K562 (cell line): Measurements from ENCODE around the gene HOXA11. TPM values are rescaled to one million over a fixed set of nuclear protein-coding genes. Genes with fewer than 3 reads are reported as not detected.
A peak's percentile ranks its signal among the peaks of the same experiment; 100 is the strongest.

Source experiments
- ADNP ChIP-seq: fragments of 200-800 bp; sonication (Bioruptor generic); IDR thresholded peaks from 2 replicates; pipeline ENCODE4 v1.6.1; 2016; ENCODE audit warnings: missing genetic modification characterization, missing compliant biosample characterization
- CTBP1 ChIP-seq: fragments of 450-650 bp; IDR thresholded peaks from 2 replicates; pipeline ENCODE4 v1.6.1; 2016; ENCODE audit warnings: borderline replicate concordance
- NR4A1 ChIP-seq, 2 experiments: fragments of 250-450 bp in 1 of 2; fragments of 450-650 bp in 1 of 2; sonication (Bioruptor Pico) in 1 of 2; IDR thresholded peaks; 2 replicates each; pipeline versions ENCODE4 v1.4.0 to v1.6.1; 2016 to 2020; ENCODE audit warnings: mild to moderate bottlenecking in 2 of 2, missing compliant biosample characterization in 1 of 2, missing genetic modification characterization in 1 of 2, moderate library complexity in 1 of 2
- PML ChIP-seq: IDR thresholded peaks from 2 replicates; pipeline ENCODE4 v1.6.1; 2012; ENCODE audit warnings: low read length, inconsistent platforms
- polyA plus RNA-seq, 8 experiments: library from polyadenylated mRNA; depleted of rRNA in 4 of 8; stranded (reverse) in 5 of 8; unstranded in 3 of 8; fragments of >200 nt; fragmentation: Nextera tagmentation in 2 of 8; fragmentation: Illumina TruSeq in 1 of 8; extraction: Ambion mirVana in 2 of 8; extraction: Trizol in 1 of 8; gene quantifications; 2 replicates each; pipeline versions ENCODE4 v1.2.1 to v1.2.3, GENCODE V29; 2011 to 2014; ENCODE audit warnings: inconsistent platforms in 1 of 8, missing spikeins in 1 of 8
- total RNA-seq, 7 experiments: library from RNA; depleted of rRNA in 6 of 7; stranded (reverse); fragments of >200 nt in 6 of 7; fragmentation: Illumina TruSeq in 2 of 7; extraction: Trizol in 2 of 7; gene quantifications; 2 replicates each; pipeline versions ENCODE4 v1.2.1 to v1.2.3, GENCODE V29; 2011 to 2021; ENCODE audit warnings: low replicate concordance in 1 of 7
- TF ChIP-seq, protein P1 (sequence below), 2 experiments: fragments of 450-650 bp; formaldehyde crosslinking in 1 of 2; IDR thresholded peaks; 2 replicates each; pipeline versions ENCODE4 v1.4.0 to v1.6.1; 2014 to 2020; ENCODE audit warnings: mild to moderate bottlenecking in 2 of 2, borderline replicate concordance in 1 of 2, low read depth in 1 of 2

Gene HOXA11
- total and polyA plus RNA-seq, 9 of the 15 experiments (the other 6 are each of a cell fraction or from before 2014, with no cell fraction given) = not detected

DNA sequence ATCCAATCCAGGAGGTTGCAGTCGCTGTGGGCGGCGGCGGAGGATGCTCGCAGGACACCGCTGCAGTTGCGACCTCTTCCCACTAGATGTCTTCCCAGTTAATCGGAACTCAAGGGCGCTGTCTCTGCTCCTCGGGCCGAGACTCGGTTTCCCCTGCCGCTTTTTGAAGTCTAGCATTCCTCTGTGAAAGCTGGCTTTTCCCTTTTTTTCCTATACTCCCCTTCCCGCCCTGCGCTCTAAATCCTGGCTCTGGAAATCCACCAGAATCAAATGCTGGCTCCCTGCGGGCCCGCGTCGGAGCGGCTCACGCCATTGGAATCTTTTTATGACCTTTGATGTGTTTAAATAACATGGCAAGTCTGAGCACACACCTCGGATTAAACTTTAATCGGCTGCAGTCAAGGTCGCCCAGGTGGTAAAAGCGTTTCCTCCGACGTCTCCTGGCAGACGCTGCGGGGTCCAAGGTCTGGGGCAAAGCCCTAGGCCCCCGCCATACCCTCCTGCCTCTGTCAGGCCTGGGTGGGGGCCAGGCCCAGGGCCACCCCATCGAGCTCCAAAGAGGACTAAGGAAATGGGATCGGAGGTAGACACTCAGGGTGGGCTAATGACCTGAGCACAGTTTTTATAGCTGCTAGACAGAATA is 25.5 kb upstream of the HOXA11 start (continued):
- TF ChIP-seq, protein P1, sequence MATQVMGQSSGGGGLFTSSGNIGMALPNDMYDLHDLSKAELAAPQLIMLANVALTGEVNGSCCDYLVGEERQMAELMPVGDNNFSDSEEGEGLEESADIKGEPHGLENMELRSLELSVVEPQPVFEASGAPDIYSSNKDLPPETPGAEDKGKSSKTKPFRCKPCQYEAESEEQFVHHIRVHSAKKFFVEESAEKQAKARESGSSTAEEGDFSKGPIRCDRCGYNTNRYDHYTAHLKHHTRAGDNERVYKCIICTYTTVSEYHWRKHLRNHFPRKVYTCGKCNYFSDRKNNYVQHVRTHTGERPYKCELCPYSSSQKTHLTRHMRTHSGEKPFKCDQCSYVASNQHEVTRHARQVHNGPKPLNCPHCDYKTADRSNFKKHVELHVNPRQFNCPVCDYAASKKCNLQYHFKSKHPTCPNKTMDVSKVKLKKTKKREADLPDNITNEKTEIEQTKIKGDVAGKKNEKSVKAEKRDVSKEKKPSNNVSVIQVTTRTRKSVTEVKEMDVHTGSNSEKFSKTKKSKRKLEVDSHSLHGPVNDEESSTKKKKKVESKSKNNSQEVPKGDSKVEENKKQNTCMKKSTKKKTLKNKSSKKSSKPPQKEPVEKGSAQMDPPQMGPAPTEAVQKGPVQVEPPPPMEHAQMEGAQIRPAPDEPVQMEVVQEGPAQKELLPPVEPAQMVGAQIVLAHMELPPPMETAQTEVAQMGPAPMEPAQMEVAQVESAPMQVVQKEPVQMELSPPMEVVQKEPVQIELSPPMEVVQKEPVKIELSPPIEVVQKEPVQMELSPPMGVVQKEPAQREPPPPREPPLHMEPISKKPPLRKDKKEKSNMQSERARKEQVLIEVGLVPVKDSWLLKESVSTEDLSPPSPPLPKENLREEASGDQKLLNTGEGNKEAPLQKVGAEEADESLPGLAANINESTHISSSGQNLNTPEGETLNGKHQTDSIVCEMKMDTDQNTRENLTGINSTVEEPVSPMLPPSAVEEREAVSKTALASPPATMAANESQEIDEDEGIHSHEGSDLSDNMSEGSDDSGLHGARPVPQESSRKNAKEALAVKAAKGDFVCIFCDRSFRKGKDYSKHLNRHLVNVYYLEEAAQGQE (IDR thresholded peaks at IDR 0.05; ENCODE audit: borderline replicate concordance) = peak; percentile 27; the same call in 1 of the 2 replicates
- TF ChIP-seq, protein P1 (CRISPR knock-in tag; IDR thresholded peaks at IDR 0.05; ENCODE audit: low read depth) = no peak
- TF ChIP-seq NR4A1 (CRISPR knock-in tag; IDR thresholded peaks at IDR 0.05) = no peak
- TF ChIP-seq NR4A1 (tag; IDR thresholded peaks at IDR 0.05) = no peak
- no peak for TF ChIP-seq PML
- TF ChIP-seq CTBP1 = 0 out of 2 replicates have a peak, but pooled peaks have one; percentile 17
- no peak for TF ChIP-seq ADNP
